ENCODE data around the gene SPECC1L.

Gene SPECC1L

GRCh38 chr22:24442352-24442744 is 171.7 kb downstream of the SPECC1L start:
- DNase-seq (ENCODE audit: low read depth), result no peak

DNA sequence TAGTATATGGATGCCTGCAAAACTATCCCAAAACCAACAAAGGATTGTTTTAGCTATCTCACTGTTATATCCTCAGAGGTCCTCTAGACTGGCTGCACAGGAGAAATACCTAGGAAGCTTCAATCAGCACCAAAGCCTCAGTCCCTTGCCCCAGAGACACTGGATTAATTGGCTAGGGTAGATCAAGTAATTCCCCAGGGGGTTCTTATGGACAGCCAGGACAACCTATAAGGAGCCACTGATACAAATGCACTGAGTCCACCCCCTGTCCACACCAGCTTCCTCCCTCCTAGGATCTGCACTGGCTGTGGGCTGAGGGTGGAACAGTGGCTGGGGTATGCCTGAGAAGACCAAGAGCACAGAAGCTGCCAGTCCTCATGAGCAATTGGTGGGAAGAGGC is 173.0 kb downstream of the SPECC1L start:
- no peak for DNase-seq (ENCODE audit: low read depth)

- DNase-seq (ENCODE audit: low read depth), result no peak
These were observed 173.6 kb downstream of the SPECC1L start for GRCh38 chr22:24444251-24444650.

DNA sequence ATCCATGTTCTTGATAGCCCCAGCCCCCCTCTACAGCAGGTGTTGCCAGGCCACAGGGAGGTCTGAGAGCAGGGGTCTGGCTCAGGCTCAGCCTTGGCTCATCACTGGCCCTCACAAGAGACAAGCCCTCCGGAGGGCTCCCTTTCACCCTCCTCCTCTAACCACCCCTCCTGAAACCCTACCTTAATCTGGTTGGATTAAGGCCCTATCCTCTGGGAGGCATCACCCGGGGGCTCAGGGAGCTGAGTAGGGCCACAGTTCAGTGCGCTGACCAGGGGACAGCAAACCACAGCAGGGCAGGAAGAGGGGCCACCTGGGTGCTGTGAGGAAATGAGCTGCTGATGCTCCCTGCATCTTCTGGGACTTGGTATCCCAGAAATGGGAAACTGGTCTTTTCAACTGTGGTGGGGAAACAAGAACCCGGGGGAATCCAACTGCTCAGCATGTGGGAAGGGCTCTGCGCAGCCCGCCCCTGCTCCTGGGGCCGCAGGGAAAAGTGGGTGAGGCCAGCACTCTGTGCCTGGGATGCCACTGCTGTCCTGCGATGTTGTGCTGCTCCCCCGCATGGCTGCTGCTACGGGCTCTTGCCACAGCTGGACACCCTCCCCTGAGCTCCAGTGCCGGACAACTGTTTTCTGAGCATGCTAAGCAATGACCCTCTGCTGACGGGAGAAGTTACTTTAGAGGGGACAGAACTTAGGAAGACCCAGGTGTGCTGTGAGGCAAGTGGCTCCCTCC is 174.3 kb downstream of the SPECC1L start:
- no peak for DNase-seq (ENCODE audit: low read depth)

DNA sequence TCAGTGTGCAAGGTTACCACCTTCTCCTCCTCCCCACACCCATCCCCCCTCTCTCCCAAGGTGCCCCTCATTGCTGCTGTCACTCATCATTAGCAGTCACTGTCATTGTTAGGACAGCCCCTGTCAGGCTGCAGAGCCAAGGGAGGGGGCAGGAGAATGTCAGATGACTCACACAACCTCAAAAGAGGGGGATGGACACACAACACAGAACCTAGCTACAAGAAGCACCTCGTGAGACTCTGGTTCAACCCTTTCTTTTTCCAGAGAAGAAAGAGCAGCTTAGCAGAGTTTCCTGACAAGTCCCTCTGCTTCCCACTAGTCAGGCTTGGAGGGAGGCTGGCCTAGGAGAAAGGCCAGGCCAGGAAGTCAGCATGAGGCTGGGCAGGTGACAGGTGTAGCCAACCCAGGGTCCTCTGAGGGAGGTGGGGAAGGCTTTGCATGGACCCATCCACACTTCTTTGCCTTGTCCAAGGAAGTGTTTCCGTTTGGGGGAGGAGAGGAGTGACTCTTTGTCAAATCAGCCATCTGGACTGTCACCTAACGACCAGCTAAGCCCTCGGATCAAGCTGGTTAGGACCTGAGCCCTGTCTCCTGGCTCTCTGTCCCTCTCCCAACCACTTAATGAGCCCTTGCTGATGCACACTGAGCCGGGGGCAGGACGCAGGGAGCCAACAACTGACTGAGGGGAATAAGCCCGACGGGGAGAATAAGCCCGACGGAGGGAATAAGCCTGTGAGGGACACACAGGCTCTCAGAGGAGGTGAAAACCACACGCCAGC is 175.0 kb downstream of the SPECC1L start:
- no peak for DNase-seq (ENCODE audit: low read depth)

DNA sequence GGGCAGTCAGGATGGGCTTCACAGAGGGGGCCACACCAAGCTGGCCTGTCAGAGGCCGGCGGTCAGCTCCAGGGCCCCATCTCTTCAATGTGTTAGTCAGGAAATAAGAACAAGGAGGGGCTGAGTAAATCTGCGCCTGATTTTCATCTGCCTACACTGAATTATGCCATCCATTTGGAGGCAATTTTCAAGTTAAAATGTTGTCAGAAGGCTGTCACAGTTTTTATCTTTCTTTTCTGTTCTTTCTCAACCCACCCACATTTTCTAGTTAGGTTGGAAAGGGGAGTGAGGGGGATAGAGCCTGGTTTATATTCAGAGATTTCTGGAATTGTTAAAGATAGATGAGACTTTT is 175.6 kb downstream of the SPECC1L start:
- no peak for DNase-seq (ENCODE audit: low read depth)

- no peak for DNase-seq (ENCODE audit: low read depth)
These were observed 180.0 kb downstream of the SPECC1L start for GRCh38 chr22:24450610-24451009.

DNA sequence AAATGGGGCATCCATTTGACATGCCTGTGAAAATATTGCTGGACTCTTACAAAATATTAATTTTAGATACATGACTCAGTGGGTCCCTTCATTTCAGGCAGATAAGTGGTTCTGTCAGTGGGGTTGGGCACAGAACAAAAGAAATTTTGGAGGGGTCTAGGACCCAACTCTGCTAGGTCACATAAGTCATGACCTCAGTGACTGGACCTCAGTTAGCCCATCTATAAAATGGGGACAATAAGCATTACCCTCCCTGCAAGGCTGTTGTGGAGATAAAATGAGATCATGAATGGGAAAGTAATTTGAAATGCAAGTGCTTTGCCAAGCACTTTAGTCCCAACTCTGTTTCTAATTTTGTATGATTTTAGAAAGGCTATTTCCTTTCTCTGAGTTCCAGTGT is 180.5 kb downstream of the SPECC1L start:
- DNase-seq (ENCODE audit: low read depth), result no peak

GRCh38 chr22:24453853-24454252 is 183.2 kb downstream of the SPECC1L start:
- no peak for DNase-seq (ENCODE audit: low read depth)

DNA sequence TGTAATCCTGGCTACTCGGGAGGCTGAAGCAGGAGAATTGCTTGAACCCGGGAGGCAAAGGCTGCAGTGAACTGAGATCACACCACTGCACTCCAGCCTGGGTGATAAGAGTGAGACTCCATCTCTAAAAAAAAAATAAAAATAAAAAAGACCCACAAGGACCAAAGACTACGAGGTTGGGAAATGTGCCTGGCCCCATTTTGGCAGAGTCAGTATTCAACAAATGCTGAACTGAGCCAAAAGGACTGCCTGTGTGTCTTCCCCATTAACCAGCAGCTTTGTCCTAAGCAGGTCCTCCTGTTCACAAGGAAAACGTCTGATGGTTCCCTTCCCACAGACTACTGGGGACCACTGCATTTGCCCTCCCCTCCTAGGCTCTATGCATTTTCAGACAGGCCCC is 184.4 kb downstream of the SPECC1L start:
- DNase-seq (ENCODE audit: low read depth), result no peak

DNA sequence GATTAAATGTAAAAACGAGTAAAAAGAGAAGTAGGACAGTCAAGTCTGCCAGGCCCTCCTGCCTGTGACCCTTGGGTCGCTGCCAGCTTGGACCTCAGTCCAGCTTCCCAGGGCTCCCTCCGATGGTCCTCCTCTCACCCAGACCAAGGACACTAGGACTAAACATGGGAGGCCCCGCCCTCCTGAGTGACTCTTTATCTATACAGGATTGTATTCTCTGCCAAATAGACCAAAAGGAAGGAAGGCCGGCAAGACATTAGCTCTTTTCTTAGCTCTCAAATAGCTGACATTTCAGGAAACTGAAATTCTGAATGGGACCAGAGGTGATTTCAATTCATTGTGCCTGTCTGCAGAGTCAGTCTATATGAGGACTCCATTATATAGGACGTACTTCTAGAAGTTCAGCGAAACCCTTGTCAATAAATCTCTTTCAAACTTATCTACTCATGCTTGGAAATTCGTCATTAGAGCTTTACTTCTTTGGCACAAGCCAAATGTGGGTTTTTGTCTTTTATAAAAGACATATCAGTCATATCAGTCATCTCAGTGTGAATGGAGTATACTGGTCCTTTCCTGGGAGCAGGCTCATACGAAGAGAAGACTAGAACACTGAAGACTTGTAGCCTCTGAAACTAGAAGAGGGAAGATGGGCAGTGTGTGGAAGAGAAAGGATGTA is 185.3 kb downstream of the SPECC1L start:
- DNase-seq (ENCODE audit: low read depth), result no peak

DNA sequence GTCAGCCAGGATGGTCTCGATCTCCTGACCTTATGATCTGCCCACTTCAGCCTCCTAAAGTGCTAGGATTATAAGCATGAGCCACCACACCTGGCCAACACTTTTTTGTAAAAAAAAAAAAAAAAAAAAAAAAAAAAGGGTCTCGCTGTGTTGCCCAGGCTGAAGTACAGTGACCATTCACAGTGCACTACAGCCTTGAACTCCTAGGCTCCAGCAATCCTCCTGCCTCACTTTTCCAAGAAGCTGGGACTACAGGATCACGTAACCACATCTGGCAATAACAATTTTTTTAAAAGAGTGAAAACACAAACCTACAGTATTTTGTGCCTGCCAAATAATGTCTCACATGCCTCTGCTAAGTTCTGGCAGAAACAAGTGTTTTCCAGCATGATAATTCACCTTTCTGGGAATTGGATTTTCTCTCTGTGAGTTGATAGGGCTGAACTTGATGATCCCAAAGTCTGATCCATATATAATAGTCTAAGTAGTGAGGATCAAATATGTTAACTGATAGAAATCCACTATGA is 187.3 kb downstream of the SPECC1L start:
- DNase-seq (ENCODE audit: low read depth), result no peak

DNA sequence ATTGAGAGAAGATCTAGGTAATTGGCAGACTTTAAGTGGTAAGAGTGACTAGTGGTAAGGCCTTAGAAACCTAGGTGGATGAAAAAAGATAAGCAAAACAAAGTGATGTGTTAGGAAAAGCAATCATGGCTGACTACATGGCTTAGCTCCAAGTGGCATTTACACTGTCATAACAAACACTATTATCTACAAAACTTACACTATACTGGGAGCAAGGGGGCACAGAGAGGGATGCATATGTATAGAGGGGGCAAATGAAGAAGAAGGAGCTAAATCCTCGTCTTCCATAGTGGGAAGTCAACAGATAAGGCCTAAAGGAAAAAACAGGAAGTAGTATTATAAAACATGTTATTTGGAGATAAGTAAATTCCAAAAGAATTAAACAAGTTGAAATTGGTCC is 189.3 kb downstream of the SPECC1L start:
- DNase-seq (ENCODE audit: low read depth), result no peak

GRCh38 chr22:24460418-24461089 is 189.9 kb downstream of the SPECC1L start:
- no peak for DNase-seq (ENCODE audit: low read depth)

GRCh38 chr22:24463071-24463760 is 192.6 kb downstream of the SPECC1L start:
- DNase-seq (ENCODE audit: low read depth), result no peak

- no peak for DNase-seq (ENCODE audit: low read depth)
These were observed 194.9 kb downstream of the SPECC1L start for GRCh38 chr22:24465566-24465965.

GRCh38 chr22:24465975-24466374 is 195.3 kb downstream of the SPECC1L start:
- no peak for DNase-seq (ENCODE audit: low read depth)

DNA sequence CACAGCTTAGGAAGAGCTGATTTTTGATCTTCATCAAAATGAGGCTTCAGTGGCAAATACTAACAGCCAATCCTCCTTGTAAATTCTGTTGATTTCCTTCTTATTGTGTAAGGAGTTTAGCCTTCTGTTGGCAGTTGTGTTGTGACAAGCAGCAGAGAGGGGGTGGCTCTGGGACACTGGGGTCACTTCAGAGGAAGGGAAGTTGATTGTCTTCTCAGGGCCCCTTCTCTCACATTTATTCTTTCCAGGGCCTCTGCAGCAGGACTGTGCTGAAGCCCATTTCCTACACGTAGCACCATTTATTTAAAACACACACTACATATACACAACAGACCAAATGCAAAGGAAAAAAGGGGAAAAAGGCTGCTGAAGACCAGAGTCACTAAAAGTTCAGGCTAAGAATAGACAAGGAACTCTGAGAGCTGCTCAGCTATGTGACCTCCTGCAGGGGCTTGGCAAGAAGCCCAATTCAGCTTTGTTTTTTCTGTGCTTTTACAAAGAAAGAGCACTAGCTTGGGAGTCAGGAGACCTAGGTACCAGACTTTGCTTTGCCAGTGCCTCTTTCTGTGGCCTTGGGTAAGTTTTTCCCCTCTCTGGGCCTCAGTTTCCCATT is 196.2 kb downstream of the SPECC1L start:
- peak; percentile 19 for DNase-seq (ENCODE audit: low read depth)

DNA sequence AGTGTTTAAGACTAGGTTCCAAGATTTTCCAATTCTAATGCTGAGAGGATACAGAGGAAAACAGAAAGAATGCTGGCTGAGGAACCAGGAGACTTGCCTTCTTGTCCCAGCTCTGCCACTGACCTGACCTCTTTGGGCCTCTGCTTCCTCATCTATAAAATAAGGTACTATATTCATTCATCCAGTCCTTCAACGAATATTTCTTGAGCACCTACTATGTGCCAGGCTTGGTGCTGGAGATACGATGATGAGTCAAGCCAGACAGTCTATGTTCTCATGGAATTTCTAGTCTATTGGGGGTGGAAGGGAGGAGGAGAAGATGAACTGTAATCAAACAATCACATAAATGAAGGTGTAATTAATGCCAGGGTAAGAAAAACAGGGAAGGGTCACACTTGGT is 196.7 kb downstream of the SPECC1L start:
- DNase-seq (ENCODE audit: low read depth), result no peak
